ENCODE measurements around the gene FN3KRP. TPM values are rescaled to one million over a fixed set of nuclear protein-coding genes. Genes with fewer than 3 reads are reported as not detected.
A peak's percentile ranks its signal among the peaks of the same experiment; 100 is the strongest.

FN3KRP gene
- total and polyA plus RNA-seq, 10 of the 15 experiments (the other 5 are each of a cell fraction or from before 2014, with no cell fraction given), result 1.8 to 50.5 (median 26.5) TPM

- TF ChIP-seq ESRRA (IDR thresholded peaks at IDR 0.05; ENCODE audit: low read length) (no peak), HDGF (IDR thresholded peaks at IDR 0.05) (no peak), IKZF2 (IDR thresholded peaks at IDR 0.05) (no peak; a peak in 1 of 4 replicates), RELB (IDR thresholded peaks at IDR 0.05; ENCODE audit: low read depth) (peak; percentile 58; the same call in 1 of the 2 replicates), SMC3 (IDR thresholded peaks at IDR 0.05; ENCODE audit: borderline replicate concordance, low read length) (no peak), ASH2L (IDR thresholded peaks at IDR 0.05; ENCODE audit: borderline replicate concordance, low read depth) (no peak), POU2F2 (IDR thresholded peaks at IDR 0.05; ENCODE audit: borderline replicate concordance, low read depth, low read length) (peak; percentile 74; the same call in 2 of the 3 replicates), EP300 (IDR thresholded peaks at IDR 0.05; ENCODE audit: borderline replicate concordance in 1 of 2, control insufficient read depth in 1 of 2, low read depth in 2 of 2, low read length in 2 of 2) (peak; percentile 29 to 79; a peak in 1 of 4 replicates), HDAC2 (IDR thresholded peaks at IDR 0.05) (no peak), ZNF217 (IDR thresholded peaks at IDR 0.05) (no peak), NBN (IDR thresholded peaks at IDR 0.05) (0 out of 2 replicates have a peak, but pooled peaks have one; percentile 56), REST (IDR thresholded peaks at IDR 0.05; ENCODE audit: low read depth, low read length) (no peak), NR2C1 (IDR thresholded peaks at IDR 0.05) (no peak), CEBPZ (IDR thresholded peaks at IDR 0.05; ENCODE audit: low read depth, low read length) (no peak), MTA2 (IDR thresholded peaks at IDR 0.05; ENCODE audit: low read depth) (peak; percentile 27; the same call in 1 of the 2 replicates), MLLT1 (IDR thresholded peaks at IDR 0.05) (0 out of 2 replicates have a peak, but pooled peaks have one; percentile 48), RFX5 (IDR thresholded peaks at IDR 0.05; ENCODE audit: low read depth, low read length) (no peak), ATF7 (IDR thresholded peaks at IDR 0.05; ENCODE audit: low read depth) (peak; percentile 44; the same call in 1 of the 2 replicates), MAX (IDR thresholded peaks at IDR 0.05; ENCODE audit: low read depth, low read length) (no peak), ZZZ3 (IDR thresholded peaks at IDR 0.05; ENCODE audit: control insufficient read depth, insufficient read length, low read depth) (no peak), CHD2 (IDR thresholded peaks at IDR 0.05; ENCODE audit: borderline replicate concordance, low read depth, low read length) (no peak)
These were observed 32.2 kb upstream of the FN3KRP start (continued) for GRCh38 chr17:82684228-82684841.

Data from GM12878 (cell line).